HG03432 (cell line): ENCODE measurements around the gene PLXNA2.

ENCODE experiments used
- ATAC-seq: cut with Tn5 transposase; IDR thresholded peaks from one replicate; pipeline ENCODE4 v1.9.1; 2021; ENCODE audit warnings: mild to moderate bottlenecking, moderate library complexity; ENCODE audit not compliant: unreplicated experiment

PLXNA2 gene

GRCh38 chr1:208078752-208079151 lies 165.4 kb downstream of the PLXNA2 start:
- ATAC-seq = no peak

GRCh38 chr1:208077232-208078075 lies 166.7 kb downstream of the PLXNA2 start:
- no peak for ATAC-seq

GRCh38 chr1:208074353-208074752 lies 169.8 kb downstream of the PLXNA2 start:
- no peak for ATAC-seq

- ATAC-seq = no peak
Measured at GRCh38 chr1:208071435-208072031, 172.7 kb downstream of the PLXNA2 start.

GRCh38 chr1:208069908-208070307 lies 174.3 kb downstream of the PLXNA2 start:
- ATAC-seq = peak; percentile 63

DNA sequence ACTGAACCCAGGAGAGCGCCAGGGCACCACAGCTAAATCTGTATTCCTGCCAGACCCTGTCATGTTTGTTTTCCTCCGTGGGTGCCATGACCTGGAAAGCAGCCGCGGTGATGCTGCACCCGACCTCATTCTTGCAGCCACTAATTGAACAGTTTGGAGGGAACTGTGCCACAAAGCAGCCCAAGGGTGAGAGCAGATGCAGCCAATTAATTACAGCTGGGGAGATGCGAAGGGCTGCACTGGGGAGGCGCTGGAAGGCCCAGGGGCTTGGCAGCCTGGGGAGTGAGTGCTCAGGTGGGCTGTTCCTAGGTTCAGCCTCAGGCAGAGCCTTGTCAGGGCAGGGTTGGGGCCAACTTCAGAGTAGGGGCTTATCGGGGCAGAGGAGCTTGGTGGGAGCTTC lies 174.9 kb downstream of the PLXNA2 start:
- no peak for ATAC-seq

DNA sequence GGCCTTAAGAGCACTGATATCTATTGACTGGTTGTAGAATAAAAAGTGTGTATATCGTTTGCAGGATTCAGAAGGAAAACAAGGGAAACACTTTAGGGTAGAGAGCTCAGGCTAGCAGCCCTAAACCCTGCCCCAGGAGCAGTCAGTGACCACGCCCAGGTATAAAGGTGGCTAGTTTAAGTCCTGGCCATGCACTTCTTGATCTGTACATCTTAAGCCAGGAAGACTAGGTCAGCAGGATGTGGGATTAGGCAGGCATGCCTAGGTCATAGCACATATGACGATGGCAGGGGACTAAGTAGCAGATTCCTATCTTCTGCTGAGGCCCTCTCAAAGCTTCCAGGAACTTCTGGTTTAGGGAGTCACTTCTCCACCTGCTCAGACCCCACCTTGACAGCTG lies 175.3 kb downstream of the PLXNA2 start:
- ATAC-seq = no peak

GRCh38 chr1:208068407-208068806 lies 175.8 kb downstream of the PLXNA2 start:
- ATAC-seq = no peak

DNA sequence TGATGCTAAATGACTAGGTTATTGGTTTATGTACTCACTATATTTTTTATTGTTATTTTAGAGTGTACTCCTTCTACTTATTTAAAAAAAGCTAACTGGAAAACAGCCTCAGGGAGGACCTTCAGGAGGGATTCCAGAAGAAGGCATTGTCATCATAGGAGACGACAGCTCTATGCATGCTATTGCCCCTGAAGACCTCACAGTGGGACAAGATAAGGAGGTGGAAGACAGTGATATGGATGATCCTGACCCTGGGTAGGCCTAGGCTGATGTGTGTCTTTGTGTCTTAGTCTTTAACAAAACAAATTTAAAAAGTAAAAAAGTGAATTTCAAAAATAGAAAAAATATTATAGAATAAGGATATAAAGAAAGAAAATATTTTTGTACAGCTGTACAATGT lies 177.6 kb downstream of the PLXNA2 start:
- no peak for ATAC-seq

DNA sequence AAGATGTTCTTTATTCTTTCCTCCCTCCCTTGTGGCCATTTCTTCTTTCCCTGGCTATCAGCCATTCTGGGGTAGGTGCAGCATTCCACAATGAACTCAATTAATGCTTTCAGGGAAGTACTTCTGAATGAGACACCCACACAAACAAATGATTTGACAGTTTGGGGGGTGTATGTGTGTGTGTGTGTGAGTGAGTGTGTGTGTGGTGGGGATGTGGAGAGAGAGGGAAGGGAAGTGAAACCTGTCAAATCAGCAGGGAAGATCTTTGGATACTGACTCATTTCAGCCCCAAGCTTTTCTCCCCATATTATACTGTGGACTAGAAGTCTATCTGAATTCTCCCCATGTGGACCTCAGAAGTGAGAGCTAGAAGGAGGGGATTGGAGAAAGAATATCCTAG lies 178.3 kb downstream of the PLXNA2 start:
- peak; percentile 39 for ATAC-seq

GRCh38 chr1:208061632-208062031 lies 182.6 kb downstream of the PLXNA2 start:
- ATAC-seq = no peak

DNA sequence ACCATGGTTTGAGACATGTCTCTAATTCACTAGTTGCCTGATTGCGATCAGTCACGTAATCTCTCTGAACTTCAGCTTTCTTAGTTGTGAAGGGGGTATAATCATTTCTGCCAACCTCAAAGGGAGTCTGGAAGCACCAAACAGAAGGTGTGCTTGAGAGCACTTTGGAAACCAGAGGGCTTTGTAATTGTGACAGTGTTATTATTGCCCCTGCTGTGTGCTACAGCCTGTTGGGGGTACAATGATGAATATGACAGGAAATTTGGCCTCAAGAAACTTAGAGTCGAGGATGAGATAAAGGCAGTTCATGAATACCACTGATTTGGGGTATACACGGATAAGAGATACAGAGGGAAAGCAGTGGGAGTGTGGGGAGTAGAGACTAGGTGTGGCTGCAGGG lies 183.1 kb downstream of the PLXNA2 start:
- no peak for ATAC-seq

DNA sequence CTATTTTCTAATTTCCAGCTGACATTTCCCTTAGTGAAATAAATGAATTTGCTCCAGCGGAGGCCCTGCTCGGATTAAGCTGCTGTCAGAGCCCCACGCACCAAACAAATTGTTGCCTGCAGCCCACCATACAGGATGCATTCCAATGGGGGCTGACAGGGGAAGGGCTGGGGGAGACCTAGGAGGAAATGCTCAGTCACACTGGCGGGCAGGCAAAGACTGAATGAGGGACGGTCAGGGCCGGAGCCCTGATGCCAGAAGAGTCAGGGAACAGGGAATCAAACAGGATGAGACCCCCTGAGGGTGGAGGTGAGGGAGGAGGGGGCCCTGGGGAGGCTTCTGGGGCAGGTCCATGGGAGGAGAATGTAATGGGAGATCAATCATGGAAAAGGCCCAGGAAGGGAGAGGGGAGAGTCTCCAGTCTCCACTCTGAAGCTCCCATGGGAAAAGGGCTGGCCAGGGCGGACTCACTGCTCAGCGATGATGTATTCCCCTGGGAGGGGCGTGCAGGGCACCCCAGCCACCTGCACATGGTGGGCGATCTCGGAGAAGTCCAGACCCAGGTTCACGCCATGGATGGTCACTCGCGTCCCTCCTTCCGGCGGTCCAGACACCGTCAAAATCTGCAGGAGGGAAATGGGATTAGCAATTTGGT lies 183.8 kb downstream of the PLXNA2 start:
- no peak for ATAC-seq

GRCh38 chr1:208059409-208060001 lies 184.7 kb downstream of the PLXNA2 start:
- no peak for ATAC-seq

DNA sequence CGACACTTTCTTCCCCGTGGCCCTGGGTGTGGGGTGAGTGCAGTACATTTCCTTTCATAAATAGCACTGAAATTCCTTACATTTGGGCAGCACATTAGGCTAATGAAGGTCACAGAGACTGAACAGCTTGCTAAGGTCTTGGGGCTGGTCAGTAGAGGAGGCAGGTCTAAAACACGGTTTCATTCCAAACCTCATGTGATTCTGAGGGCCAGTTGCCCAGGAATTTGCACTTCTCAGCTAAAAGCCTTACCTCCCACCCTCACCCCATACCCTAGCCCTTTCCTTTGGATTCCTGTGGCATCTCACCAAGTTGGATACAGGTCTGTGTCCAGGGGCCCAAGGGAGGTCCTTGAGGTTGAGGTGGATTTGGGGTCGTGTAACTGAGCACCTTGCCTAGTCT lies 185.4 kb downstream of the PLXNA2 start:
- no peak for ATAC-seq

DNA sequence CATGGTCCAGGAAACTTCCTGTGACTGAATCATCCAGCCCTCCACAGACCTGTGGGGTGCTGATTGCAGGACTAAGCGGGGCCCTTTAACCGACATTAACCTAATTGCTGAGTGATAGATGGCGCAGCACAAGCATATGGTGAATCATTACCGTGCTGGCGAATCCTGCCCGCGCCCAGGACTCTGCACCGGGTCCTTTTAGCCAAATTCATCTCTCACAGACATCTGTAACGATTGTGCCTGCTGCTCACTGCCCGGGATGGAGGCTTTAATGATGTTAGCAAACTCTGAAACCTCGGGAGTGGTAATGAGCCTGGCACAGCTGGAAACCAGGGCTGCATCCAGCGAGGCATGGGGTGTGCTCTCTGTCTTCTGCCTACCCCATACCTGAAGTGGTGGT lies 185.9 kb downstream of the PLXNA2 start:
- ATAC-seq = no peak

DNA sequence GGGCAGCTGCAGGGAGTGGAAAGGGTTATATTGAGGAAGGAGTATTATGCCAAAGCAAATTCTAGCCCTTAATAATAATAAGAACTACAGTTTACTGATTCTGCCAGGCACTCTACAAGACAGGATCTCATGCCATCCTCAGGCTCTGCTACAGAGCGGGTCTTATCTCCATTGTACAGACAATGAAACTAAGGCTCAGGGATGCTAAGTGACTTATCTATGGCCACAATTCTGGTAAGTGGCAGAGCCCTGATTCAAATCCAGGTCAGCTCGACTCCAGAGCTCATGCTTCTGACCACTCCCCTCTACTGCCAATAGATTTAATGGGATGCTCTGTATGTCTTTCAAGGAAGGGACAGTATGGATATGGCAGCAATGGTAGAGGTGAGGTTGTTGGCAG lies 187.1 kb downstream of the PLXNA2 start:
- no peak for ATAC-seq

- no peak for ATAC-seq
Measured at GRCh38 chr1:208055535-208055934, 188.6 kb downstream of the PLXNA2 start.

GRCh38 chr1:208054911-208055379 lies 189.2 kb downstream of the PLXNA2 start:
- ATAC-seq = no peak

- no peak for ATAC-seq
Measured at GRCh38 chr1:208054485-208054884, 189.7 kb downstream of the PLXNA2 start.

GRCh38 chr1:208053661-208054060 lies 190.5 kb downstream of the PLXNA2 start:
- ATAC-seq = no peak
